NT2/D1 (cell line): Measurements from ENCODE around the gene KCNS3.

Experiments used
- DNase-seq: peaks from one replicate; pipeline ENCODE4 v3.0.0-alpha.2; 2011; ENCODE audit warnings: low read depth, low spot score
- H3K27me3 ChIP-seq: 2 replicates; pipeline ENCODE4 v1.6.0; 2011; ENCODE audit warnings: mild to moderate bottlenecking; ENCODE audit not compliant: insufficient read length, insufficient read depth
- H3K36me3 ChIP-seq: 2 replicates; pipeline ENCODE4 v1.6.1; 2011; ENCODE audit warnings: mild to moderate bottlenecking, low read length, mixed read lengths; ENCODE audit not compliant: insufficient read depth, insufficient read length
- H3K4me1 ChIP-seq: 2 replicates; pipeline ENCODE4 v1.5.1; 2011; ENCODE audit not compliant: insufficient read depth, insufficient read length
- H3K4me3 ChIP-seq: 2 replicates; pipeline ENCODE4 v1.5.1; 2011; ENCODE audit warnings: low read depth; ENCODE audit not compliant: insufficient read length
- H3K9ac ChIP-seq: 2 replicates; pipeline ENCODE4 v1.6.0; 2011; ENCODE audit warnings: low read depth; ENCODE audit not compliant: insufficient read length
- H3K9me3 ChIP-seq: 2 replicates; pipeline ENCODE4 v1.5.1; 2011; ENCODE audit warnings: mild to moderate bottlenecking, low read length; ENCODE audit not compliant: insufficient read depth
- SUZ12 ChIP-seq: IDR thresholded peaks from 2 replicates; pipeline ENCODE4 v1.6.1; 2011; ENCODE audit not compliant: insufficient read length, insufficient read depth; ENCODE audit errors: extremely low read depth
- YY1 ChIP-seq: IDR thresholded peaks from 2 replicates; pipeline ENCODE4 v1.6.1; 2011; ENCODE audit not compliant: insufficient read length, insufficient read depth
- ZNF274 ChIP-seq: IDR thresholded peaks from 2 replicates; pipeline ENCODE4 v1.6.1; 2011; ENCODE audit warnings: mild to moderate bottlenecking, low read depth, low read length

Gene KCNS3

DNA sequence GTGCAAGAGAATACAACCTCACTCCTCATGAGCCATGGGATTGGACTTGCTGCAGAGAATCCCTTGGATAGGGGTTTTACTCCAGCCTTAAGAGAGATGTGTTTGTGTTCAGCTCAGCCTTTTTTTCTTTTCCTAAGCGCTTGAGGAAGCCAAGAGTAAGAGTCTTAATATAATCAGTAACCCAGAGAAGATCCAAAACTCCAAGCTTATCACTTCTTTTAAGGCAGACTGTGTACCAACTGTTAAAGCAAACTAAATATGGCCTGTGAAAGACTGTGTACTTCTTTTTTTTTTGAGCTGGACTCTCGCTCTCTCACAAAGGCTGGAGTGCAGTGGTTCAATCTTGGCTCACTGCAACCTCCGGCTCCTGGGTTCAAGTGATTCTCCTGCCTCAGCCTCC, 31.8 kb upstream of the KCNS3 start:
- DNase-seq = no peak
- Histone ChIP-seq H3K9me3 (no peaks in the 10 kb centered on the region), H3K9ac (no peak overlapping the region), H3K27me3 (no peaks in the 10 kb centered on the region), H3K36me3 (no peaks in the 10 kb centered on the region), H3K4me1 (no peaks in the 10 kb centered on the region), H3K4me3 (no peak overlapping the region)
- TF ChIP-seq YY1 = no peak
- no peak for TF ChIP-seq SUZ12
- no peak for TF ChIP-seq ZNF274

DNA sequence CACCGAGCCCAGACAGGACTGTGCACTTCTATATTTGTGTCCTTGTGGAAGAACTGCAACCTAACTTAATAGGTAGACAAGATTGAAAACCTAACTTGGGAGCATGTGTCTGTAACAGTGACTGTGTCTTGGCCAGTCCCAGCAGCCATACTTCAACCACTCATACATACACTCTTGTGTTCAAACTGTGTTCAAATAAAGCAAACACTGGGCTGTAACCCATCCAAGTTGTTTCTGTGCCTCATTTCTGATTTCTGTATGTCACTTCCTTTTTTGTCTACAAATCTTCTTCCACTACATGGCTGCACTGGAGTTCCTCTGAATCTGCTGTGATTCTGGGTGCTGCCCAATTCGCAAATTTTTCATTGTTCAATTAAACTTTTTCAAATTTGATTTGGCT, 31.2 kb upstream of the KCNS3 start:
- Histone ChIP-seq H3K36me3 (no peaks in the 10 kb centered on the region), H3K9ac (no peak overlapping the region), H3K27me3 (no peaks in the 10 kb centered on the region), H3K9me3 (no peaks in the 10 kb centered on the region), H3K4me3 (no peak overlapping the region), H3K4me1 (no peaks in the 10 kb centered on the region)
- TF ChIP-seq SUZ12 (no peak), ZNF274 (no peak), YY1 (no peak)
- DNase-seq = no peak

DNA sequence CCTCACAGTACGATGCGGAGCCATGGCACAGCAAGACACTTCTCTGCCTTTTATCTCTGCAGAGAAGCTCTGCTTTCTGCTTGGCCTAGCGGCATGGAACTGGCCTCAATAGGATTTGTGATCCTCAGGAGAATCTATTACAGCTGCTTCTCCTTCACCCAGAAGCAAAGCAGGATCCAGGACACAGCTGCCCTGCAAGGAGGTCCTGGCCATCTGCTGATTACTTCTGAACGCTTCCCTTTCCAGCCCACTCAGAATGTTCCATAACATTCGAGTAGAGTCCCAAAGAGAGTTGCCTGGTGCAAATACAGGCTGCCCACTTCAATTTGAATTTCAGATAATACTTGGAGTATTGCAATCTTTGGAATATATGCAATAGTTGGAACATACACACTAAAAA, 29.2 kb upstream of the KCNS3 start:
- Histone ChIP-seq H3K36me3 (no peaks in the 10 kb centered on the region), H3K27me3 (no peaks in the 10 kb centered on the region), H3K4me3 (no peak overlapping the region), H3K9me3 (no peaks in the 10 kb centered on the region), H3K4me1 (no peaks in the 10 kb centered on the region), H3K9ac (no peak overlapping the region)
- TF ChIP-seq SUZ12 (no peak), YY1 (no peak), ZNF274 (no peak)
- no peak for DNase-seq

DNA sequence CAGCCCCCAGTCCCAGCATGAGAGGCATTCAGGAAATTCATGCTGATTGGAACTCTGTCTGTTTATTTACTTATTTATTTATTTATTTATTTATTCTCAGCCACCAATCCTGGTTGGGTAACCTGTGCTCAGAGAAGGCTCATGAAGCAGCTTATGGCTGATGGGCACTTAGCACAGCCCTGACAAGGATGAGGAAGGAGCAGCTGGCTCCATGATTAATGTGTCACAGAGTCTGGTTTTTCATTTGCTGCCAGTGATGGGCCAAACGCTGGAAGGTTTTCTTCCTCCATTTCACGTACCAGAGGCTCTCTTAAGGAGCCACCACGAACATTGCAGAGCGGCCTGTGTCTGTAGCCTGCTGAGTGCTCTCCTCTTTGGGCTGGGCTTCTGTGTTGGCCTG, 28.3 kb upstream of the KCNS3 start:
- Histone ChIP-seq H3K9me3 (no peaks in the 10 kb centered on the region), H3K27me3 (no peaks in the 10 kb centered on the region), H3K4me1 (no peaks in the 10 kb centered on the region), H3K36me3 (no peaks in the 10 kb centered on the region), H3K9ac (no peak overlapping the region), H3K4me3 (no peak overlapping the region)
- no peak for DNase-seq
- TF ChIP-seq ZNF274 (no peak), YY1 (no peak), SUZ12 (no peak)

DNA sequence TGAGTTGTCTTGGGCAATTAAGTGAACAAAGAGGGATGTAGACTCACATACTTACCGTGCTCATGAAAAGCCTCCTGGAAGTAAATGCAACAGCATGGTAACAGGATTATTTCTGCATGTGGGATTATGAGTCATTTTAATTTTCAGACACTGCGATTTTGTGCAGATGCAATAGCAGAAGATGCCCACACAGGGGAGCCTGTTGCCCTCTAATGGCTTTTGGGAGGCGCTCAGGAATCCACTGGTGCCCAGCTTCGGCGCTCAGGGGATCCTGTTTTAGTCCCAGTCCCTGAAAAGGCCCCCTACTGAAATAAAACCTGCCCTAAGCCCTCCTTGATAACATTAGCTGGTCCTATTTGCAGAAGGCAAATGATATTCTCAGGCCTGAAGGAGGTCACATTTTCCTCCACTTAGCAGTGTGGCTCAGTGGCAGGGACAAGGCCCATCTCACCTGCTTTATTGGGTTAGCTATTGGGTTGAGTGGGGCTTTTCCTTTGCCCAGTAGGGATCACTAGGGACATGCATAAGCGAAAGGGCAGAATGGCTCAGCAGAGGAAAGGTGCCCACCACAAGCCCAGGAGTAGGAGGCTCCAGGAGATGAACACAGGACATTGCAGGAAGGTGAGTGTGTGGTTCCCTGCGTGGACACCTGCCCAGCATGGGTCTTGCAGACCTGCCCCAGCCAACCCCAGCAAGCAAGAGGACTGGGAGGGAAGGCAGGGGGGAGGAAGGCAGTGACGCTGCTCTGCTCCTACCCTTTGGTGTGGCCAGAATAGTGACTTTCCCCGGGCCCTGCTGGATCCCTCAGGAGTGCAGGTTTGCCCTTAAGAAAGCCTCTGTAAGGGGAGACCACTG, 26.5 kb upstream of the KCNS3 start:
- H3K9me3 ChIP-seq = no peaks in the 10 kb centered on the region
- peak; percentile 30 for DNase-seq
- no peaks in the 10 kb centered on the region for H3K27me3 ChIP-seq
- H3K36me3 ChIP-seq = no peaks in the 10 kb centered on the region
- peaks cover under 1% of the 10 kb centered on the region for H3K4me1 ChIP-seq
- H3K9ac ChIP-seq = no peak overlapping the region
- no peak overlapping the region for H3K4me3 ChIP-seq
- no peak for TF ChIP-seq ZNF274
- no peak for TF ChIP-seq YY1
- TF ChIP-seq SUZ12 = no peak

DNA sequence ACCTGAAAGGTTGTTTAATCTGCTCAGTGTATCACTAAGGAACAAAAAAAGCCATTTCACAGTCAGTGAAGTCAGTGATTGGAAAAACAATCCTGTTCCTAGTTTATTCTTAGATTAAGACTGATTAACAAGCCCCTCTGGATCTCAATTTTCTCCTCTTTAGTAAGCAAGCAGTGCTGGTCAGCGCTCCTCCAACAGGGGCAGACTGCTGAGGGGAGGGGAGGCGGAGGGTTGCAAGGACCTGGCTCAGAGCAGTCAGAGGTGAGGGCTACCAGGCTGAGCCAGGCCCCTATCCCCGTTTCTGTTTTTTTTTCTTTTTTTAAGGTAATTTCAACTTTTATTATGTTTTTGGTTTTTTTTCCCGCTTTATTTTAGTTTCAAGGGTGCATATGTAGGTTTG, 24.7 kb upstream of the KCNS3 start:
- no peak for DNase-seq
- H3K4me1 ChIP-seq = peaks cover 2% of the 10 kb centered on the region
- no peaks in the 10 kb centered on the region for H3K9me3 ChIP-seq
- TF ChIP-seq ZNF274 = no peak
- no peak for TF ChIP-seq YY1
- no peak for TF ChIP-seq SUZ12
- H3K9ac ChIP-seq = no peak overlapping the region
- no peak overlapping the region for H3K4me3 ChIP-seq
- H3K27me3 ChIP-seq = no peaks in the 10 kb centered on the region
- no peaks in the 10 kb centered on the region for H3K36me3 ChIP-seq

DNA sequence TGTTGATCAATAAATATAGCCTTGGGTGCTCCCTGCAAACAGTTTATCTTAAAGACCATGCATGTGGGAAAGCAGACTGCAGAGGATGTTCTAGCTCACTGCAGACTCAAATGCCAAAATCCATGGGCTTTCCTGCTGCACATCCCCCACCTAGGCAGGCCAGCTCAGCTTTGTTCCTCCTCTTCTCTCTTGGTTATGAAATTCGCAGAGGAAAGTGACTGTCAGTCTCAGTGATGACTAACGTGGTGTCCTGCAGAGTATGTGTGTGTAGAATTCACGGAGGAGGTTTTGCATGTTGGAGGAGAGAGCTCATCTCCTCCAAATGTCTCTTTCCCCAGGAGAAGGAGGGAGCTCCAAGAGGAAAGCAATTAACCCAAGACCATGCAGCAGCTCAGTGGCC, 21.4 kb upstream of the KCNS3 start:
- Histone ChIP-seq H3K9ac (no peak overlapping the region), H3K4me1 (peaks cover 2% of the 10 kb centered on the region), H3K36me3 (no peaks in the 10 kb centered on the region), H3K4me3 (no peak overlapping the region), H3K9me3 (no peaks in the 10 kb centered on the region), H3K27me3 (no peaks in the 10 kb centered on the region)
- DNase-seq = no peak
- no peak for TF ChIP-seq ZNF274
- no peak for TF ChIP-seq YY1
- no peak for TF ChIP-seq SUZ12
